ENCODE data around the gene ADGRB3. TPM values are rescaled to one million over a fixed set of nuclear protein-coding genes. Genes with fewer than 3 reads are reported as not detected.

Gene ADGRB3
- total and polyA plus RNA-seq, 4 donors = 0.21 to 2.3 (median 0.48) TPM

DNA sequence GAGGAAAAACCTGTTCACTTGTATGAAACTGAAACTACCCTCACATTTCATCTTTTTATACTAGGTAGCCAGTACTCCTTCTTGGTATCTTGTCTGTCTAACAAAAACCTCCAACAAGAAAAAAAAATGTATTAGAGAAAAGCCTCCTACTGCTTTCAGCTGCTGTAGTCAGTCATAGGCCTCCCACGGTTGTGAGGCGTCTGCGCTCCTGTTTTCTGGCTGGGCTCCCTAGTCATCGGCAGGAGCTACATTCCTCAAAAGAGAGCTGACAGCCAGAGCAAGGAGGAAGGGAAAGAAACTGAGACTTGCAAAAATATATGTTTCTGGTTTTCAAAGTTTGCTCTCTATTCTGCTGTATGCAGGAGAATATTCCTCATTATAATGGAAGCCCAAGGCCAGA, 644.7 kb downstream of the ADGRB3 start:
- Histone ChIP-seq H3K4me1 (ENCODE audit: control insufficient read depth in 4 of 4, insufficient read depth in 4 of 4, low read length in 3 of 4) (no peaks in the 10 kb centered on the region), H3K4me3 (ENCODE audit: low read depth in 1 of 3, low read length in 3 of 3) (no peak overlapping the region), H3K36me3 (ENCODE audit: control insufficient read depth in 4 of 4, insufficient read depth in 3 of 4, low read depth in 1 of 4, low read length in 3 of 4) (no peaks in the 10 kb centered on the region), H3K9me3 (ENCODE audit: control insufficient read depth in 4 of 4, low read length in 3 of 4) (no peaks in the 10 kb centered on the region), H3K27ac (ENCODE audit: low read depth in 1 of 2, low read length in 2 of 2) (no peak overlapping the region), H3K9ac (ENCODE audit: low read depth in 1 of 2, low read length in 2 of 2) (no peak overlapping the region), H3K27me3 (ENCODE audit: control insufficient read depth in 4 of 4, insufficient read depth in 4 of 4, low read length in 3 of 4) (no peaks in the 10 kb centered on the region)
- 69% methylated on average over 4 of the region's 4 CpGs for WGBS
- DNase-seq (ENCODE audit: low spot score) = no peak
- TF ChIP-seq YY1 (IDR thresholded peaks at IDR 0.05) (no peak), HNF4G (IDR thresholded peaks at IDR 0.05) (no peak), FOXA2 (IDR thresholded peaks at IDR 0.05) (no peak), EGR1 (IDR thresholded peaks at IDR 0.05; ENCODE audit: low read depth in 2 of 2) (no peak), SP1 (IDR thresholded peaks at IDR 0.05) (no peak), RXRA (IDR thresholded peaks at IDR 0.05) (no peak), NR2F2 (IDR thresholded peaks at IDR 0.05) (no peak), TAF1 (conservative IDR thresholded peaks at IDR 0.05) (no peak), FOXA1 (IDR thresholded peaks at IDR 0.05) (no peak)
- TF ChIP-seq, protein P1, sequence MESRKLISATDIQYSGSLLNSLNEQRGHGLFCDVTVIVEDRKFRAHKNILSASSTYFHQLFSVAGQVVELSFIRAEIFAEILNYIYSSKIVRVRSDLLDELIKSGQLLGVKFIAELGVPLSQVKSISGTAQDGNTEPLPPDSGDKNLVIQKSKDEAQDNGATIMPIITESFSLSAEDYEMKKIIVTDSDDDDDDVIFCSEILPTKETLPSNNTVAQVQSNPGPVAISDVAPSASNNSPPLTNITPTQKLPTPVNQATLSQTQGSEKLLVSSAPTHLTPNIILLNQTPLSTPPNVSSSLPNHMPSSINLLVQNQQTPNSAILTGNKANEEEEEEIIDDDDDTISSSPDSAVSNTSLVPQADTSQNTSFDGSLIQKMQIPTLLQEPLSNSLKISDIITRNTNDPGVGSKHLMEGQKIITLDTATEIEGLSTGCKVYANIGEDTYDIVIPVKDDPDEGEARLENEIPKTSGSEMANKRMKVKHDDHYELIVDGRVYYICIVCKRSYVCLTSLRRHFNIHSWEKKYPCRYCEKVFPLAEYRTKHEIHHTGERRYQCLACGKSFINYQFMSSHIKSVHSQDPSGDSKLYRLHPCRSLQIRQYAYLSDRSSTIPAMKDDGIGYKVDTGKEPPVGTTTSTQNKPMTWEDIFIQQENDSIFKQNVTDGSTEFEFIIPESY (IDR thresholded peaks at IDR 0.05) = no peak
- TF ChIP-seq, protein P2, sequence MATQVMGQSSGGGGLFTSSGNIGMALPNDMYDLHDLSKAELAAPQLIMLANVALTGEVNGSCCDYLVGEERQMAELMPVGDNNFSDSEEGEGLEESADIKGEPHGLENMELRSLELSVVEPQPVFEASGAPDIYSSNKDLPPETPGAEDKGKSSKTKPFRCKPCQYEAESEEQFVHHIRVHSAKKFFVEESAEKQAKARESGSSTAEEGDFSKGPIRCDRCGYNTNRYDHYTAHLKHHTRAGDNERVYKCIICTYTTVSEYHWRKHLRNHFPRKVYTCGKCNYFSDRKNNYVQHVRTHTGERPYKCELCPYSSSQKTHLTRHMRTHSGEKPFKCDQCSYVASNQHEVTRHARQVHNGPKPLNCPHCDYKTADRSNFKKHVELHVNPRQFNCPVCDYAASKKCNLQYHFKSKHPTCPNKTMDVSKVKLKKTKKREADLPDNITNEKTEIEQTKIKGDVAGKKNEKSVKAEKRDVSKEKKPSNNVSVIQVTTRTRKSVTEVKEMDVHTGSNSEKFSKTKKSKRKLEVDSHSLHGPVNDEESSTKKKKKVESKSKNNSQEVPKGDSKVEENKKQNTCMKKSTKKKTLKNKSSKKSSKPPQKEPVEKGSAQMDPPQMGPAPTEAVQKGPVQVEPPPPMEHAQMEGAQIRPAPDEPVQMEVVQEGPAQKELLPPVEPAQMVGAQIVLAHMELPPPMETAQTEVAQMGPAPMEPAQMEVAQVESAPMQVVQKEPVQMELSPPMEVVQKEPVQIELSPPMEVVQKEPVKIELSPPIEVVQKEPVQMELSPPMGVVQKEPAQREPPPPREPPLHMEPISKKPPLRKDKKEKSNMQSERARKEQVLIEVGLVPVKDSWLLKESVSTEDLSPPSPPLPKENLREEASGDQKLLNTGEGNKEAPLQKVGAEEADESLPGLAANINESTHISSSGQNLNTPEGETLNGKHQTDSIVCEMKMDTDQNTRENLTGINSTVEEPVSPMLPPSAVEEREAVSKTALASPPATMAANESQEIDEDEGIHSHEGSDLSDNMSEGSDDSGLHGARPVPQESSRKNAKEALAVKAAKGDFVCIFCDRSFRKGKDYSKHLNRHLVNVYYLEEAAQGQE (IDR thresholded peaks at IDR 0.05) = no peak
- TF ChIP-seq, protein P3, sequence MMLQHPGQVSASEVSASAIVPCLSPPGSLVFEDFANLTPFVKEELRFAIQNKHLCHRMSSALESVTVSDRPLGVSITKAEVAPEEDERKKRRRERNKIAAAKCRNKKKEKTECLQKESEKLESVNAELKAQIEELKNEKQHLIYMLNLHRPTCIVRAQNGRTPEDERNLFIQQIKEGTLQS (IDR thresholded peaks at IDR 0.05) = no peak
- TF ChIP-seq, protein P4, sequence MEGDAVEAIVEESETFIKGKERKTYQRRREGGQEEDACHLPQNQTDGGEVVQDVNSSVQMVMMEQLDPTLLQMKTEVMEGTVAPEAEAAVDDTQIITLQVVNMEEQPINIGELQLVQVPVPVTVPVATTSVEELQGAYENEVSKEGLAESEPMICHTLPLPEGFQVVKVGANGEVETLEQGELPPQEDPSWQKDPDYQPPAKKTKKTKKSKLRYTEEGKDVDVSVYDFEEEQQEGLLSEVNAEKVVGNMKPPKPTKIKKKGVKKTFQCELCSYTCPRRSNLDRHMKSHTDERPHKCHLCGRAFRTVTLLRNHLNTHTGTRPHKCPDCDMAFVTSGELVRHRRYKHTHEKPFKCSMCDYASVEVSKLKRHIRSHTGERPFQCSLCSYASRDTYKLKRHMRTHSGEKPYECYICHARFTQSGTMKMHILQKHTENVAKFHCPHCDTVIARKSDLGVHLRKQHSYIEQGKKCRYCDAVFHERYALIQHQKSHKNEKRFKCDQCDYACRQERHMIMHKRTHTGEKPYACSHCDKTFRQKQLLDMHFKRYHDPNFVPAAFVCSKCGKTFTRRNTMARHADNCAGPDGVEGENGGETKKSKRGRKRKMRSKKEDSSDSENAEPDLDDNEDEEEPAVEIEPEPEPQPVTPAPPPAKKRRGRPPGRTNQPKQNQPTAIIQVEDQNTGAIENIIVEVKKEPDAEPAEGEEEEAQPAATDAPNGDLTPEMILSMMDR (IDR thresholded peaks at IDR 0.05; ENCODE audit: low read depth, low read length, missing input control) = no peak

DNA sequence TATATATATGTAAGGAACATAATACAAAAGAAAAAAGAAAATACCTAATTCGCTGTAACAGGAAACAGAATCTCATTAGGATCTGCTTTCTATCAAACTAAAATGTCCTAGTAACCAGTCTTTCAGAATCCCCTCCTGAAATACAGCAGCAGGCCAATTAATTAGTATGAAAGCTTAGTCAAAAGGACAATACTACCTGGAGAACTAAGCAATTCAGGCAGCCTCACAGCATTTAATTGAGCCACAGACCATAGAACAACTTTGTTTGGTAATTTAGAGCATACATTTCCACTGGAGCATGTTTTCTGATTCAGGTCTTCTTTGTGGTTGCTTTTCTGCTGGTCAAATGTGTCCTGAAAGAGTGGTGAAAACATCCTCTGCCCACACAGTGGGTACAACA, 645.8 kb downstream of the ADGRB3 start:
- Histone ChIP-seq H3K36me3 (ENCODE audit: control insufficient read depth in 4 of 4, insufficient read depth in 3 of 4, low read depth in 1 of 4, low read length in 3 of 4) (no peaks in the 10 kb centered on the region), H3K4me1 (ENCODE audit: control insufficient read depth in 4 of 4, insufficient read depth in 4 of 4, low read length in 3 of 4) (no peaks in the 10 kb centered on the region), H3K9ac (ENCODE audit: low read depth in 1 of 2, low read length in 2 of 2) (no peak overlapping the region), H3K9me3 (ENCODE audit: control insufficient read depth in 4 of 4, low read length in 3 of 4) (no peaks in the 10 kb centered on the region), H3K27ac (ENCODE audit: low read depth in 1 of 2, low read length in 2 of 2) (no peak overlapping the region), H3K27me3 (ENCODE audit: control insufficient read depth in 4 of 4, insufficient read depth in 4 of 4, low read length in 3 of 4) (no peaks in the 10 kb centered on the region), H3K4me3 (ENCODE audit: low read depth in 1 of 3, low read length in 3 of 3) (no peak overlapping the region)
- DNase-seq (ENCODE audit: low spot score) = no peak
- 73% methylated on average over 1 of the region's 1 CpG for WGBS
- TF ChIP-seq, protein P3 (IDR thresholded peaks at IDR 0.05) = no peak
- TF ChIP-seq, protein P1 (IDR thresholded peaks at IDR 0.05) = no peak
- TF ChIP-seq GABPA (IDR thresholded peaks at IDR 0.05 in 1 of 2, conservative IDR thresholded peaks at IDR 0.05 in 1 of 2) (no peak), YY1 (IDR thresholded peaks at IDR 0.05) (no peak), RAD21 (IDR thresholded peaks at IDR 0.05) (no peak), SP1 (IDR thresholded peaks at IDR 0.05) (no peak), FOXA2 (IDR thresholded peaks at IDR 0.05) (no peak), HNF4A (conservative IDR thresholded peaks at IDR 0.05) (no peak), TAF1 (conservative IDR thresholded peaks at IDR 0.05) (no peak), JUND (IDR thresholded peaks at IDR 0.05) (no peak), RXRA (IDR thresholded peaks at IDR 0.05) (no peak), FOXA1 (IDR thresholded peaks at IDR 0.05) (no peak)
- TF ChIP-seq, protein P5, sequence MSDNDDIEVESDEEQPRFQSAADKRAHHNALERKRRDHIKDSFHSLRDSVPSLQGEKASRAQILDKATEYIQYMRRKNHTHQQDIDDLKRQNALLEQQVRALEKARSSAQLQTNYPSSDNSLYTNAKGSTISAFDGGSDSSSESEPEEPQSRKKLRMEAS (IDR thresholded peaks at IDR 0.05) = no peak
